ENCODE data around the gene GPR157. TPM values are rescaled to one million over a fixed set of nuclear protein-coding genes. Genes with fewer than 3 reads are reported as not detected.

Gene GPR157
- total and polyA plus RNA-seq, 10 of the 15 experiments (the other 5 are each of a cell fraction or from before 2014, with no cell fraction given), result 0.66 to 15.9 (median 3.1) TPM

DNA sequence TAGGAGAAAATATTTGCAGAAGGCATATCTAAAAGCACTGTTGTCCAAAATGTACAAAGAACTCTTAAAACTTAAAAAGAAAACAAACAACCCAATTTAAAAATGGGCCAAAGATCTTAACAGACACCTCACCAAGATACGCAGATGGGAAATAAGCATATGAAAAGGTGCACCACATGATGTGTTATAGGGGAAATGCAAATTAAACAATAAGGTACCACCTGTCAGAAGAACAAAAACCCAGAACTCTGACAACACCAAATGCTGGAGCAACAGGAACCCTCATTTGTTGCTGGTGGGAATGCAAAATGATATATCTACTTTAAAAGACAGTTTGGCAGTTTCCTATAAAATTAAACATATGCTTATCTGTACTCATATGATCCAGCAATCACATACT, 77.5 kb downstream of the GPR157 start:
- H3K36me3 ChIP-seq (ENCODE audit: control insufficient read depth in 2 of 2, insufficient read depth in 2 of 2, low read length in 1 of 2), result peaks cover 3 to 21% of the 10 kb centered on the region in 2 experiments; a peak in 3 of 4 replicates
- H2AFZ ChIP-seq (ENCODE audit: control insufficient read depth, low read depth, low read length), result no peak overlapping the region
- ChIA-PET POLR2A (interaction anchor here (1.0 to 1.4 kb wide), 2 partner anchors 10 to 13 kb away, joined by 3 read pairs; no protein-coding TSS in a partner anchor), RAD21 (ENCODE audit: unreplicated experiment) (no interaction called here), SMC1A (ENCODE audit: uncharacterized antibody, unreplicated experiment) (interaction anchor here (1.1 to 1.8 kb wide), 5 partner anchors 8 to 50 kb away, joined by 3 to 4 read pairs (median 3); no protein-coding TSS in a partner anchor), CTCF (interaction anchor here (1.0 kb wide), 1 partner anchor 10 kb away, joined by 3 read pairs; no protein-coding TSS in a partner anchor)
- BruUV-seq (replicated peaks), result no TSS peak
- no peak overlapping the region for H3K4me2 ChIP-seq (ENCODE audit: control insufficient read depth, insufficient read depth)
- FAIRE-seq (no peak), DNase-seq (ENCODE audit: low read depth, low spot score) (no peak), ATAC-seq (no peak)
- no peak overlapping the region for H3K27ac ChIP-seq (ENCODE audit: control insufficient read depth, insufficient read depth)
- 52% methylated on average over 1 of the region's 1 CpG for WGBS (ENCODE audit: insufficient coverage, insufficient replicate concordance, low lambda C conversion rate, missing lambda C conversion rate)
- in situ Hi-C loops (cut with MboI), result no loop called here
- no peak for TF ChIP-seq EP300 (IDR thresholded peaks at IDR 0.05; ENCODE audit: borderline replicate concordance in 1 of 2, control insufficient read depth in 1 of 2, low read depth in 2 of 2, low read length in 2 of 2)
- no peak for TF ChIP-seq ZNF384 (IDR thresholded peaks at IDR 0.05; ENCODE audit: borderline replicate concordance, low read depth, low read length)
- TF ChIP-seq NFXL1 (IDR thresholded peaks at IDR 0.05; ENCODE audit: borderline replicate concordance), result no peak
- TF ChIP-seq RELA (IDR thresholded peaks at IDR 0.05; ENCODE audit: borderline replicate concordance, partially characterized antibody), result no peak
- TF ChIP-seq STAT3 (IDR thresholded peaks at IDR 0.05; ENCODE audit: low read depth, low read length), result no peak
- TF ChIP-seq USF1 (IDR thresholded peaks at IDR 0.05; ENCODE audit: borderline replicate concordance, extremely low read length, insufficient read depth, low read depth, low read length), result no peak
- no peak for TF ChIP-seq IRF5 (IDR thresholded peaks at IDR 0.05; ENCODE audit: borderline replicate concordance)
- no peak for TF ChIP-seq SMAD1 (IDR thresholded peaks at IDR 0.05; ENCODE audit: low read depth, partially characterized antibody)
- no peak for TF ChIP-seq NFYA (IDR thresholded peaks at IDR 0.05; ENCODE audit: borderline replicate concordance, low read depth, low read length)
- no peak for TF ChIP-seq HDGF (IDR thresholded peaks at IDR 0.05)
- TF ChIP-seq ZNF687 (IDR thresholded peaks at IDR 0.05), result no peak
- intact Hi-C loops (cut with micrococcal nuclease; ENCODE audit: unreplicated experiment), result no loop called here
- no peaks in the 10 kb centered on the region for H3K9me3 ChIP-seq (replicated peaks; ENCODE audit: control insufficient read depth, insufficient read depth, low read length)
- no peaks in the 10 kb centered on the region for H3K27me3 ChIP-seq (replicated peaks in 1 of 2; ENCODE audit: control insufficient read depth in 2 of 2, insufficient read depth in 2 of 2, low read length in 1 of 2)
- no peak overlapping the region for H3K4me3 ChIP-seq
- H3K4me1 ChIP-seq (ENCODE audit: control insufficient read depth, insufficient read depth, low read length), result no peaks in the 10 kb centered on the region
- H3K9ac ChIP-seq (ENCODE audit: control insufficient read depth, insufficient read depth, low read length), result no peak overlapping the region
- H4K20me1 ChIP-seq (ENCODE audit: control insufficient read depth, insufficient read depth), result no peaks in the 10 kb centered on the region
- H3K79me2 ChIP-seq (ENCODE audit: control insufficient read depth, insufficient read depth, low read length), result no peaks in the 10 kb centered on the region
